ENCODE data around the gene ZNF140. TPM values are rescaled to one million over a fixed set of nuclear protein-coding genes. Genes with fewer than 3 reads are reported as not detected.

The ZNF140 gene
- total RNA-seq, 2 donors from 2014 or later, result 24.6 to 31.7 TPM

Other genes with a start within 250 kb of the ZNF140 start
- gene CHFR, start 193.3 kb upstream of the ZNF140 start, total RNA-seq, result 10 to 100 TPM; 68.3 to 72.3 TPM
- 1 to 10 TPM; 6.8 to 8.7 TPM for gene ZNF605, start 124.6 kb upstream of the ZNF140 start, total RNA-seq
- gene ZNF26, start 94.6 kb upstream of the ZNF140 start, total RNA-seq, result 10 to 100 TPM; 22.9 to 24.1 TPM
- 10 to 100 TPM; 17.3 to 24.7 TPM for gene ZNF84, start 43.4 kb upstream of the ZNF140 start, total RNA-seq
- gene ZNF891, start 49.4 kb downstream of the ZNF140 start, total RNA-seq, result 1 to 10 TPM; 1.8 to 2.2 TPM
- 10 to 100 TPM in 1 of 2 donors, 1 to 10 TPM in 1; 9.3 to 14.2 TPM for gene ZNF10, start 49.7 kb downstream of the ZNF140 start, total RNA-seq
- 10 to 100 TPM; 16.7 to 18.8 TPM for gene ZNF268, start 100.6 kb downstream of the ZNF140 start, total RNA-seq
- gene ANHX, start 155.0 kb downstream of the ZNF140 start, total RNA-seq, result not detected